Transverse colon (tissue), 4 donors: ENCODE data around the gene MRPS5. TPM values are rescaled to one million over a fixed set of nuclear protein-coding genes. Genes with fewer than 3 reads are reported as not detected.

Source experiments
- DNase-seq: peaks from one replicate; pipeline ENCODE4 v3.0.0-alpha.2; 2019
- H3K27ac ChIP-seq, 4 donors: fragments of 200-600 bp; sonication (generic); 2 replicates each; pipeline ENCODE4 v1.5.1; 2016 to 2018; ENCODE audit warnings: inconsistent platforms in 4 of 4
- H3K27me3 ChIP-seq: fragments of 200-600 bp; sonication (generic); 2 replicates; pipeline ENCODE4 v1.5.1; 2017; ENCODE audit warnings: inconsistent platforms
- H3K36me3 ChIP-seq, 4 donors: fragments of 200-600 bp; sonication (generic); 2 replicates each; pipeline ENCODE4 v1.5.1; 2017 to 2019; ENCODE audit warnings: inconsistent platforms in 4 of 4
- H3K4me1 ChIP-seq, 4 donors: fragments of 200-600 bp; sonication (generic); 2 replicates each; pipeline ENCODE4 v1.5.1; 2017 to 2020; ENCODE audit warnings: inconsistent platforms in 4 of 4
- H3K4me3 ChIP-seq, 4 donors: fragments of 200-600 bp; sonication (generic); 1 replicate in 1 of 4; 2 replicates in 3 of 4; pipeline versions ENCODE4 v1.5.1 to v1.6.1; 2017 to 2019; ENCODE audit warnings: inconsistent platforms in 4 of 4
- H3K9me3 ChIP-seq, 2 donors: fragments of 200-600 bp; sonication (generic); 2 replicates each; pipeline ENCODE4 v1.5.1; 2017 to 2019; ENCODE audit warnings: inconsistent platforms in 2 of 2
- CTCF ChIP-seq, 5 experiments: fragments of 200-600 bp in 3 of 5; fragments of 450-650 bp in 2 of 5; sonication (generic) in 3 of 5; IDR thresholded peaks; 1 replicate in 2 of 5; 2 replicates in 3 of 5; pipeline ENCODE4 v1.5.1; 2016 to 2017; ENCODE audit warnings: antibody characterized with exemption in 5 of 5, inconsistent platforms in 3 of 5, mild to moderate bottlenecking in 2 of 5, moderate library complexity in 1 of 5
- EP300 ChIP-seq: sonication (generic); formaldehyde crosslinking; IDR thresholded peaks from one replicate; pipeline ENCODE4 v1.6.1; 2017; ENCODE audit warnings: antibody characterized with exemption, low read depth
- POLR2A ChIP-seq: fragments of 450-650 bp; IDR thresholded peaks from one replicate; pipeline ENCODE4 v1.6.1; 2016; ENCODE audit warnings: antibody characterized with exemption, mild to moderate bottlenecking, moderate library complexity
- POLR2AphosphoS5 ChIP-seq, 3 donors: sonication (generic); formaldehyde crosslinking; IDR thresholded peaks; one replicate each; pipeline ENCODE4 v1.6.1; 2016; ENCODE audit warnings: antibody characterized with exemption in 3 of 3
- WGBS, 2 donors: methylation state at CpG; one replicate each; pipeline ENCODE4 v1.1.5; 2018; ENCODE audit warnings: low coverage in 1 of 2; 5-methylcytosine and 5-hydroxymethylcytosine counted together
- in situ Hi-C, 4 donors: fragments of 200-750 bp; cut with MboI; loops; one replicate each; pipeline versions ENCODE4 v1.15.0 to v1.15.1; 2017; ENCODE audit warnings: low sequenced_read_pairs in 3 of 4, low pct_ligation_motif_present in 1 of 4, low pct_unique_long_range_greater_than_20kb in 1 of 4
- intact Hi-C: fragments of 100-400 bp; cut with DNase I; formaldehyde crosslinking; loops from one replicate; pipeline ENCODE4 v1.15.1; 2023; ENCODE audit warnings: low total_unique reads
- total RNA-seq, 4 donors: library from RNA; depleted of rRNA; stranded (reverse); fragments of >200 nt; gene quantifications; one replicate each; pipeline ENCODE4 v1.1.0, GENCODE V29; 2016

Gene MRPS5
- total RNA-seq, 4 donors from 2014 or later = 61.7 to 145 (median 77.2) TPM

- intact Hi-C loops = no loop called here
- no peak for DNase-seq
- H3K27ac ChIP-seq = peak overlapping the region; percentile 90 to 96 (median 92)
- H3K27me3 ChIP-seq = no peaks in the 10 kb centered on the region
- H3K9me3 ChIP-seq = no peaks in the 10 kb centered on the region
- TF ChIP-seq CTCF (IDR thresholded peaks at IDR 0.05) (no peak), EP300 (no peak), POLR2A (no peak), POLR2AphosphoS5 (IDR thresholded peaks at IDR 0.05) (no peak)
- H3K4me1 ChIP-seq = peaks cover 3 to 35% (median 16%) of the 10 kb centered on the region in 4 donors
- peaks cover 0 to 8% (median 0%) of the 10 kb centered on the region in 4 donors for H3K36me3 ChIP-seq
- in situ Hi-C loops = no loop called here
- WGBS, 2 donors = 0% methylated on average over 5 to 11 of the region's 11 CpGs
- H3K4me3 ChIP-seq = peak overlapping the region; percentile 81 to 98 (median 94)
Observed at GRCh38 chr2:95121093-95121406, 558 bp downstream of the MRPS5 start.

GRCh38 chr2:95115418-95115817 lies 6.2 kb downstream of the MRPS5 start:
- Histone ChIP-seq H3K4me3 (no peak overlapping the region), H3K36me3 (peaks cover 0 to 34% (median 16%) of the 10 kb centered on the region in 4 donors), H3K9me3 (no peaks in the 10 kb centered on the region), H3K4me1 (peaks cover 2 to 33% (median 8%) of the 10 kb centered on the region in 4 donors), H3K27ac (no peak overlapping the region), H3K27me3 (no peaks in the 10 kb centered on the region)
- in situ Hi-C loops (no loop called here), intact Hi-C loops (no loop called here)
- DNase-seq = peak; percentile 77
- TF ChIP-seq CTCF (IDR thresholded peaks at IDR 0.05) (peak; percentile 51 to 71 (median 62)), EP300 (no peak), POLR2A (no peak), POLR2AphosphoS5 (IDR thresholded peaks at IDR 0.05) (no peak)
- WGBS, 2 donors = 13 to 14% methylated on average over 3 to 7 of the region's 7 CpGs

GRCh38 chr2:95113464-95113863 lies 8.1 kb downstream of the MRPS5 start:
- H3K9me3 ChIP-seq = no peaks in the 10 kb centered on the region
- no peak overlapping the region for H3K4me3 ChIP-seq
- in situ Hi-C loops (no loop called here), intact Hi-C loops (no loop called here)
- peaks cover 0 to 52% (median 25%) of the 10 kb centered on the region in 4 donors for H3K36me3 ChIP-seq
- H3K27me3 ChIP-seq = no peaks in the 10 kb centered on the region
- no peak for DNase-seq
- TF ChIP-seq POLR2AphosphoS5 (IDR thresholded peaks at IDR 0.05) = no peak
- TF ChIP-seq EP300 = no peak
- no peak for TF ChIP-seq CTCF (IDR thresholded peaks at IDR 0.05)
- TF ChIP-seq POLR2A = no peak
- H3K27ac ChIP-seq = no peak overlapping the region
- peaks cover 0 to 15% (median 0%) of the 10 kb centered on the region in 4 donors for H3K4me1 ChIP-seq
- WGBS, 2 donors = 92 to 96% methylated on average over 6 to 7 of the region's 7 CpGs

- no peak for DNase-seq
- H3K4me3 ChIP-seq = no peak overlapping the region
- H3K4me1 ChIP-seq = peaks cover 0 to 6% (median 0%) of the 10 kb centered on the region in 4 donors
- in situ Hi-C loops = no loop called here
- H3K9me3 ChIP-seq = no peaks in the 10 kb centered on the region
- H3K27ac ChIP-seq = no peak overlapping the region
- no peaks in the 10 kb centered on the region for H3K27me3 ChIP-seq
- no peak for TF ChIP-seq EP300
- intact Hi-C loops = no loop called here
- H3K36me3 ChIP-seq = peaks cover 0 to 76% (median 36%) of the 10 kb centered on the region in 4 donors
Observed at GRCh38 chr2:95110395-95110794, 11.2 kb downstream of the MRPS5 start.

GRCh38 chr2:95109260-95109659 lies 12.3 kb downstream of the MRPS5 start:
- in situ Hi-C loops = no loop called here
- TF ChIP-seq POLR2AphosphoS5 (IDR thresholded peaks at IDR 0.05) (no peak), EP300 (no peak), POLR2A (no peak), CTCF (IDR thresholded peaks at IDR 0.05) (no peak)
- WGBS, 2 donors = 71 to 85% methylated on average over 6 of the region's 6 CpGs
- Histone ChIP-seq H3K27ac (no peak overlapping the region), H3K4me3 (no peak overlapping the region), H3K9me3 (no peaks in the 10 kb centered on the region), H3K27me3 (no peaks in the 10 kb centered on the region), H3K4me1 (no peaks in the 10 kb centered on the region), H3K36me3 (peaks cover 0 to 79% (median 37%) of the 10 kb centered on the region in 4 donors)
- no peak for DNase-seq
- intact Hi-C loops = no loop called here
